ENCODE data around the gene PCDH9. TPM values are rescaled to one million over a fixed set of nuclear protein-coding genes. Genes with fewer than 3 reads are reported as not detected.

The PCDH9 gene
- total RNA-seq, 1 experiment from 2014 or later: 0.11 TPM

GRCh38 chr13:67232384-67232783 is 2.2 kb upstream of the PCDH9 start:
- no peak for TF ChIP-seq CTCF (IDR thresholded peaks at IDR 0.05; ENCODE audit: insufficient read depth in 1 of 2, low read depth in 1 of 2, low read length in 1 of 2, severe bottlenecking in 1 of 2, unreplicated experiment in 1 of 2)
- no peaks in the 10 kb centered on the region for H3K4me1 Mint-ChIP-seq (ENCODE audit: low read depth, unreplicated experiment)
- no peaks in the 10 kb centered on the region for H3K9me3 ChIP-seq
- POLR2A ChIA-PET: no interaction called here
- H3K9me3 Mint-ChIP-seq (ENCODE audit: unreplicated experiment): no peaks in the 10 kb centered on the region
- no peaks in the 10 kb centered on the region for H3K27me3 ChIP-seq (replicated peaks; ENCODE audit: control insufficient read depth, insufficient read depth, low read length)
- no TSS peak for BruUV-seq (replicated peaks)
- H3K4me3 ChIP-seq (ENCODE audit: low read depth, low read length): no peak overlapping the region
- intact Hi-C loops (cut with micrococcal nuclease; ENCODE audit: unreplicated experiment): no loop called here
- CTCF ChIA-PET: no interaction called here
- H3K27me3 Mint-ChIP-seq (ENCODE audit: insufficient read depth, unreplicated experiment): peaks cover 8% of the 10 kb centered on the region
- no peak for DNase-seq
- H3K4me3 Mint-ChIP-seq (ENCODE audit: unreplicated experiment): no peak overlapping the region
- H3K36me3 Mint-ChIP-seq (ENCODE audit: insufficient read depth, unreplicated experiment): peaks cover 5% of the 10 kb centered on the region
- no peaks in the 10 kb centered on the region for H3K36me3 ChIP-seq (ENCODE audit: control insufficient read depth, insufficient read depth, low read length)
- no peak overlapping the region for H3K27ac Mint-ChIP-seq (ENCODE audit: unreplicated experiment)
- H3K4me1 ChIP-seq: no peaks in the 10 kb centered on the region; the same call in 1 of the 2 replicates

DNA sequence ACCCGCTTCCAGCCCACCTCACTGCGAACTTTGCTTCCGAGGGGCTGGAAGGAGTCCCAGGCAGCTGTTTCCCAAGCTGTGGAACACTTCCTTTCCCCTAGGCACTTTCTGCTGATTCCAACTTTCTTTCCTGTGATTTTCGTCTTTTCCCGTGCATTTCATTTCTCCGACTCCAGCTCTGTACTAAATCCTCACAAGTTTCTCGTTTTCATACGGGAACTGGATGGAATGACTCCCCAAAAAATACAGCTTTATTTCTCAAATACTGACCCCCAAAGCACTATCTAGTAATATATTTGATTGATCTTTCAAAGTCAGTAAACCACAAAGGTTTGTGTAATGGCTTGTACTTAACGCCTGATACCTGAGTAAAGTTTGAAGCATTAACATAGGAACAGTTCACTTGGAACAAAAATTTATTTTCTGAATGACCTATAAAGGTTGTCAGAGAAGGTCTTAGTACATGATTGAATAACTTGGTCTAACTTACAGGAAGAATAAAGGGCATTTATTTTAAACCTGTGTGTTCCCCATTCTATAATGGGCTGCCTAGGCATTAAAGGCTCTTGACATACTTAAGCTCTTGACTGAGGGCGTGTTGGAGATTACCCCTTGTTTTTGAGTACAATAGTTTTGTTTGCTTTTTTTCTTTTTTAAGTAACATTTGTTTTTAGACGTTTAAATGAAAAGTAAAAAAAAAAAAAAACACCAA is 1.3 kb upstream of the PCDH9 start:
- no TSS peak for BruUV-seq (replicated peaks)
- no peaks in the 10 kb centered on the region for H3K36me3 ChIP-seq (ENCODE audit: control insufficient read depth, insufficient read depth, low read length)
- Mint-ChIP-seq H3K36me3 (ENCODE audit: insufficient read depth, unreplicated experiment) (peaks cover 5% of the 10 kb centered on the region), H3K27me3 (ENCODE audit: insufficient read depth, unreplicated experiment) (peaks cover 8% of the 10 kb centered on the region), H3K4me1 (ENCODE audit: low read depth, unreplicated experiment) (no peaks in the 10 kb centered on the region), H3K4me3 (ENCODE audit: unreplicated experiment) (no peak overlapping the region), H3K27ac (ENCODE audit: unreplicated experiment) (no peak overlapping the region), H3K9me3 (ENCODE audit: unreplicated experiment) (no peaks in the 10 kb centered on the region)
- intact Hi-C loops (cut with micrococcal nuclease; ENCODE audit: unreplicated experiment): no loop called here
- ChIA-PET POLR2A (no interaction called here), CTCF (interaction anchor here (0.6 kb wide), 1 partner anchor 1897 kb away, joined by 3 read pairs; no protein-coding TSS in a partner anchor)
- H3K9me3 ChIP-seq: no peaks in the 10 kb centered on the region
- no peaks in the 10 kb centered on the region; the same call in 1 of the 2 replicates for H3K4me1 ChIP-seq
- DNase-seq: no peak
- H3K27me3 ChIP-seq (replicated peaks; ENCODE audit: control insufficient read depth, insufficient read depth, low read length): no peaks in the 10 kb centered on the region
- TF ChIP-seq CTCF (IDR thresholded peaks at IDR 0.05; ENCODE audit: insufficient read depth in 1 of 2, low read depth in 1 of 2, low read length in 1 of 2, severe bottlenecking in 1 of 2, unreplicated experiment in 1 of 2): no peak
- H3K4me3 ChIP-seq (ENCODE audit: low read depth, low read length): peak overlapping the region; percentile 62

- no peaks in the 10 kb centered on the region; the same call in 1 of the 2 replicates for H3K4me1 ChIP-seq
- BruUV-seq (replicated peaks): no TSS peak
- no peak for TF ChIP-seq CTCF (IDR thresholded peaks at IDR 0.05; ENCODE audit: insufficient read depth in 1 of 2, low read depth in 1 of 2, low read length in 1 of 2, severe bottlenecking in 1 of 2, unreplicated experiment in 1 of 2)
- ChIA-PET CTCF (interaction anchor here (0.6 kb wide), 1 partner anchor 1896 kb away, joined by 3 read pairs; no protein-coding TSS in a partner anchor), POLR2A (no interaction called here)
- H3K9me3 ChIP-seq: no peaks in the 10 kb centered on the region
- intact Hi-C loops (cut with micrococcal nuclease; ENCODE audit: unreplicated experiment): no loop called here
- H3K36me3 ChIP-seq (ENCODE audit: control insufficient read depth, insufficient read depth, low read length): no peaks in the 10 kb centered on the region
- H3K36me3 Mint-ChIP-seq (ENCODE audit: insufficient read depth, unreplicated experiment): peaks cover 5% of the 10 kb centered on the region
- no peaks in the 10 kb centered on the region for H3K9me3 Mint-ChIP-seq (ENCODE audit: unreplicated experiment)
- H3K27ac Mint-ChIP-seq (ENCODE audit: unreplicated experiment): no peak overlapping the region
- H3K4me3 Mint-ChIP-seq (ENCODE audit: unreplicated experiment): no peak overlapping the region
- DNase-seq: peak; percentile 95
- H3K27me3 ChIP-seq (replicated peaks; ENCODE audit: control insufficient read depth, insufficient read depth, low read length): no peaks in the 10 kb centered on the region
- H3K27me3 Mint-ChIP-seq (ENCODE audit: insufficient read depth, unreplicated experiment): peaks cover 10% of the 10 kb centered on the region
- H3K4me3 ChIP-seq (ENCODE audit: low read depth, low read length): peak overlapping the region; percentile 62
- peaks cover 4% of the 10 kb centered on the region for H3K4me1 Mint-ChIP-seq (ENCODE audit: low read depth, unreplicated experiment)
Measured at GRCh38 chr13:67230404-67231288, 510 bp upstream of the PCDH9 start.

All from Caco-2 (cell line).